ENCODE measurements around the gene DNASE2B. TPM values are rescaled to one million over a fixed set of nuclear protein-coding genes. Genes with fewer than 3 reads are reported as not detected.

The DNASE2B gene
- total RNA-seq (2022; extraction: Qiagen RNA extraction): 0.06 TPM in 1 of 5 replicates, not detected in the others

GRCh38 chr1:84398175-84399155, at the start of gene DNASE2B:
DNASE2B (plus strand) TSS chr1:84398484; CDS start chr1:84398565, 81 bp downstream.

Other genes with a start within 250 kb of the DNASE2B start
- gene SAMD13, start 96.8 kb upstream of the DNASE2B start, total RNA-seq (2022; extraction: Qiagen RNA extraction): 0.46 to 0.63 TPM (median 0.52 TPM) in 5 replicates
- gene RPF1, start 80.8 kb downstream of the DNASE2B start, total RNA-seq (2022; extraction: Qiagen RNA extraction): 27.8 to 34.9 TPM (median 30.7 TPM) in 5 replicates
- gene SPATA1, start 107.9 kb downstream of the DNASE2B start, total RNA-seq (2022; extraction: Qiagen RNA extraction): 0.66 to 1.1 TPM (median 0.80 TPM) in 4 of 5 replicates, not detected in the other
- 178 to 202 TPM (median 189 TPM) in 5 replicates for gene GNG5, start 108.1 kb downstream of the DNASE2B start, total RNA-seq (2022; extraction: Qiagen RNA extraction)
- 5.0 to 6.4 TPM (median 6.0 TPM) in 5 replicates for gene CTBS, start 176.0 kb downstream of the DNASE2B start, total RNA-seq (2022; extraction: Qiagen RNA extraction)